Liver (tissue), 3 donors: ENCODE data around the gene GRIN3A.

Source experiments
- ATF3 ChIP-seq: IDR thresholded peaks from 2 replicates; pipeline ENCODE4 v1.6.1; 2016; ENCODE audit warnings: antibody characterized with exemption
- CTCF ChIP-seq: fragments of 150-350 bp; IDR thresholded peaks from 2 replicates; pipeline ENCODE4 v1.5.1; 2017; ENCODE audit warnings: improper control_type of control experiment, low read depth, low read length; ENCODE audit not compliant: missing input control
- EGR1 ChIP-seq, 2 donors: IDR thresholded peaks; 2 replicates each; pipeline ENCODE4 v1.6.1; 2016 to 2018; ENCODE audit warnings: antibody characterized with exemption in 2 of 2, low read depth in 2 of 2
- FOXA1 ChIP-seq: IDR thresholded peaks from 2 replicates; pipeline ENCODE4 v1.6.1; 2016; ENCODE audit warnings: antibody characterized with exemption
- GABPA ChIP-seq, 2 donors: IDR thresholded peaks in 1 of 2; conservative IDR thresholded peaks in 1 of 2; 2 replicates each; pipeline ENCODE4 v1.6.1; 2016; ENCODE audit warnings: antibody characterized with exemption in 2 of 2, mild to moderate bottlenecking in 1 of 2, moderate library complexity in 1 of 2
- JUND ChIP-seq, 2 donors: IDR thresholded peaks; 2 replicates each; pipeline ENCODE4 v1.6.1; 2016; ENCODE audit warnings: antibody characterized with exemption in 2 of 2
- MAX ChIP-seq: IDR thresholded peaks from 2 replicates; pipeline ENCODE4 v1.6.1; 2016; ENCODE audit warnings: antibody characterized with exemption
- RAD21 ChIP-seq, 2 donors: IDR thresholded peaks; 2 replicates each; pipeline ENCODE4 v1.6.1; 2016; ENCODE audit warnings: antibody characterized with exemption in 2 of 2, mild to moderate bottlenecking in 2 of 2
- REST ChIP-seq: IDR thresholded peaks from 2 replicates; pipeline ENCODE4 v1.6.1; 2016; ENCODE audit warnings: antibody characterized with exemption, mild to moderate bottlenecking
- SP1 ChIP-seq: IDR thresholded peaks from 2 replicates; pipeline ENCODE4 v1.6.1; 2018; ENCODE audit warnings: antibody characterized with exemption, mild to moderate bottlenecking
- TAF1 ChIP-seq: conservative IDR thresholded peaks from 2 replicates; pipeline ENCODE4 v1.6.1; 2016; ENCODE audit warnings: antibody characterized with exemption, mild to moderate bottlenecking
- YY1 ChIP-seq: IDR thresholded peaks from 2 replicates; pipeline ENCODE4 v1.6.1; 2016; ENCODE audit warnings: antibody characterized with exemption, mild to moderate bottlenecking
- ZBTB33 ChIP-seq: IDR thresholded peaks from 2 replicates; pipeline ENCODE4 v1.6.1; 2016; ENCODE audit warnings: antibody characterized with exemption
- donor health status: healthy.
- donor health status: healthy.

GRCh38 chr9:101708855-101709254, 29.6 kb downstream of the GRIN3A start:
- no peak for TF ChIP-seq CTCF
- TF ChIP-seq ATF3 = no peak
- TF ChIP-seq TAF1 = no peak
- TF ChIP-seq ZBTB33 = no peak
- TF ChIP-seq JUND (IDR thresholded peaks at IDR 0.05) = peak; percentile 48 to 85
- TF ChIP-seq YY1 = no peak
- TF ChIP-seq REST = no peak
- TF ChIP-seq RAD21 (IDR thresholded peaks at IDR 0.05) = no peak
- TF ChIP-seq GABPA (IDR thresholded peaks at IDR 0.05 in 1 of 2, conservative IDR thresholded peaks at IDR 0.05 in 1 of 2) = no peak
- no peak for TF ChIP-seq MAX
- no peak for TF ChIP-seq SP1
- TF ChIP-seq EGR1 (IDR thresholded peaks at IDR 0.05; ENCODE audit: low read depth in 2 of 2) = peak in 1 of 2 donors; percentile 64
- no peak for TF ChIP-seq FOXA1
